Neural cell (in vitro differentiated cells): ENCODE results near the gene REEP6.

Experiments
- CTCF ChIP-seq: fragments of 450-650 bp; IDR thresholded peaks from 2 replicates; pipeline ENCODE4 v1.5.1; 2014; ENCODE audit warnings: antibody characterized with exemption, mild to moderate bottlenecking, moderate library complexity; ENCODE audit not compliant: poor library complexity, severe bottlenecking
- EP300 ChIP-seq: fragments of 450-650 bp; conservative IDR thresholded peaks from 2 replicates; pipeline ENCODE4 v1.6.1; 2014; ENCODE audit warnings: antibody characterized with exemption, mild to moderate bottlenecking, moderate library complexity; ENCODE audit not compliant: poor library complexity, severe bottlenecking
- EZH2 ChIP-seq: fragments of 200-600, 300-800 bp; shearing (Covaris generic), sonication (generic); IDR thresholded peaks from 2 replicates; pipeline ENCODE4 v1.6.1; 2014; ENCODE audit warnings: antibody characterized with exemption, low read length, borderline replicate concordance, mild to moderate bottlenecking; ENCODE audit not compliant: insufficient read depth, poor library complexity, severe bottlenecking
- POLR2AphosphoS5 ChIP-seq: IDR thresholded peaks from 2 replicates; pipeline ENCODE4 v1.6.1; 2012
- REST ChIP-seq: IDR thresholded peaks from 2 replicates; pipeline ENCODE4 v1.6.1; 2012; ENCODE audit warnings: borderline replicate concordance

GRCh38 chr19:1470305-1471009, 20.5 kb upstream of the REEP6 start:
- TF ChIP-seq CTCF (no peak), POLR2AphosphoS5 (peak; percentile 5), REST (no peak), EZH2 (no peak), EP300 (no peak)
